NCI-H748 (cell line): ENCODE data around the gene PIGQ.
A peak's percentile ranks its signal among the peaks of the same experiment; 100 is the strongest.

Experiments
- DNase-seq: peaks from one replicate; lab custom pipeline; 2025; ENCODE audit not compliant: unreplicated experiment; lab: John Stamatoyannopoulos, UW

The PIGQ gene

DNA sequence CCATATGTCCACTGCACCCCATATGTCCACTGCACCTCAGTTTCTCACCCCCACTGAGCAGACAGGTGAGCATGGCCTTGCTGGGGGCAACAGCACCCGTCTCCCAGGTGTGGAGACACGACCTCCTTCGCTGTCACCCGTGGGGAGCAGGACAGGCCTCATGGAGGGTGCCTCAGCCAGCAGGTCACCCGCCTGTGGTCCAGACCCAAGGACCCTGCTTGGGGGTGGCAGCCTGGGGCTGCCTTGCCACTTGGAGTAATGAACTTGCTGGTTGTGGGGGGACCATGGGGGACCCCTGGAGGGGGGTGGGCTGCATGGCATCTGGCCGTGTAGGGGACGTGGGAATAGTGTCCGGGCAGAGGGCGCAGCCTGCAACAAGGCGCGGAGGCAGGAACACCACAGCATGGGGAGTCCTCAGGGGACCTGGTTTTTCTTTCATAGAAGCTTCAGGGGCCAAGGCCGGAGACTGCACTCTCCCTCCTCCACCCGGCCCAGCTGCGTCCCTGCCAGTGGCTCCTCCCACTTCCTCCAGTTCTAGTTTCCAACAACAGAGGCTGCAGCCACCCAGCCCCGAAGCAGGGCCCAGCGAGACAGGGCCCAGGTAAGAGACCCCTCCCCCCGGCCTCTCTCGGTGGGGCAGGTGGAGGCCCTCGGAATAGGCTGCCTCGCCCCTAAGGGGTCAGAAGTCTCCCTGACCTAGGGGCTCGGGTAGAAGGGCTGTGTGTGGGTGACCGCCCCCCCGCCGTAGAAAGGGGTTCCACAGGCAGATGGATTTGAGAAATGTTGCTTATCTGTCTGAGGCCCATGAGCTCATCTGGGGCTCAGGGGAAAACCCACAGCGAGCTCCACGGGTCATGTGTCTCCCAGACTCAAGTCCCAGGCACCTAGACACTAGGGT is 3.0 kb upstream of the PIGQ start, which contains the start of gene NHLRC4:
TSS of gene NHLRC4 (plus strand) at position 531 of the 898 bp plus-strand sequence. CDS start 1,043 bp downstream, outside the sequence.
- DNase-seq: peak; percentile 3

DNA sequence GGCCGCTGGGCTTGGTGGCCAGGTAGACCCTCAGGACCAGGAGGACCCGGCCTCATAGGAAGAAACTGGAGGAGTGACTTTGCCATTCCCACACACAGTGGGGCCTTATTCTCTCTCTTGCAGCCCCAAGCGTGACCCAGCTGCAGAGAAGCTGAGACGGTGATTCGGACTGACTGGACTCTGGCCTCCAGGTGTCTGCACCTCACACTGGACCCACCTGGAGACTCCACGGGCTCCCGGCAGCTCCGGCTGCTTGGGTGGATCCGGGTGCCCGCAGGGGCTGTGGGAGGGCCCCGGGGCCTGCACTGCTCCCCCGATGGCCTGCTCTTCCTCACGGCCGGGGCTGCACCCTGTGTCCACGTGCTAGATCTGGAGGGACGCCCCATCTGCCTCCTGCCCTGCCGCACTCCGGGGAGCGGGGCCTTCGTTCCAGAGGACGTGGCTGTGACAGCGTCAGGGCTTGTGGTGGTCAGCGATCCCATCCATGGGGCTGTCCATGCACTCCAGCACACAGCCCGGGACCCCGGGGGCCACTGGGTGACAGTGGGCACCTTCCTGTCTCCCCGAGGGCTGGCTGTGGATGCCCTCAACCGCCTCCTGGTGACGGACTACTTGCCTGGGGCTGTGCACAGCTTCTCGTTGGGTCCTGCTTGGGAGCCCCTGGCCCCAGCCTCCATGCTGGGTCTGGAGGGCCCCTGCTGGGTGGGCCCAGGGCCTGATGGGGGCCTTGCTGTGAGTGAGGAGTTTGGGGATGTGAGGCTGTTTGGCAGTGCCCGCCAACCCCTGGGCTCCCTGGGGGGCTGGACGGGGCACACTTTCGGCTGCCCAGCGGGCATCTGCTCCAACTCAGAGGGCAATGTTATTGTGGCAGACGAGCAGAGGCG is 2.2 kb upstream of the PIGQ start:
- no peak for DNase-seq

GRCh38 chr16:568401-569258 is 1.1 kb upstream of the PIGQ start:
- no peak for DNase-seq

DNA sequence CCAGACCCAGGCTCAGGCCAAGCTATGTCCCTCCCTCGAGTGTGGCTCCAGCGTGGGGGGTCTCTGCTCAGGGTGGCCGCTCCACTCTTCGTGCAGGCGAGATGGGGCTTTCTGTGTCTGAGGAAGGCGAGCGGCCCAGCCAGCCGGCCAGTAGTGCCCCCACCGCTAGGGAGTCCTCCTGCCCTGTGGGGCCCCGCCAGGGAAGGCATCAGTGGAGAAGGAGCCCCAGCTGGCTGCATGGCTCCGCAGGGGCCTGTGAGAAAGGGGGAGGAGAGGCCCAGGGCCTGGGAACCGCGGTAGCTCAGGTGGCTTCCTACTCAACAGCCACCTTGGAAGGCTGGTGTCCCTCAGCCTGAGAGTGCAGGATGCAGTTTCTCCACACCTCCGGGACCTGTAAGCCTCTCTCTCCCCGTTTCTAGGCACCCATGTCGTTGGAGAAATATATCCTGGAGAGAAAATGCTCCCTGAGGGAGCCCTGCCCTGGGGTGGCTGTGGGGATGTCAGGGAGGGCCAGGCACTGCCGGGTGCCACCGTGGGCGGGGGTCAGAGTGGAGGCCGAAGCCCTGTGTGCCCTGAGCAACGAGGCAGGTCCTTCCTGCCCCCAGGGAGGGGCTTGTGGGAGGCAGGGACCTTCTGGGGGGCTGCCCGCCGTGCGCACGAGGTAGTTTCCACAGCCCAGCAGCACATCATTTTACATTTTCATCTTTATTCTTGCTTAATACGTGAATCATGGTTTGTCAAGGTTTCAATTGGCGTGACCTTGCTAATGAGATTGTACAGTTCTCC is 3.3 kb downstream of the PIGQ start:
- no peak for DNase-seq

DNA sequence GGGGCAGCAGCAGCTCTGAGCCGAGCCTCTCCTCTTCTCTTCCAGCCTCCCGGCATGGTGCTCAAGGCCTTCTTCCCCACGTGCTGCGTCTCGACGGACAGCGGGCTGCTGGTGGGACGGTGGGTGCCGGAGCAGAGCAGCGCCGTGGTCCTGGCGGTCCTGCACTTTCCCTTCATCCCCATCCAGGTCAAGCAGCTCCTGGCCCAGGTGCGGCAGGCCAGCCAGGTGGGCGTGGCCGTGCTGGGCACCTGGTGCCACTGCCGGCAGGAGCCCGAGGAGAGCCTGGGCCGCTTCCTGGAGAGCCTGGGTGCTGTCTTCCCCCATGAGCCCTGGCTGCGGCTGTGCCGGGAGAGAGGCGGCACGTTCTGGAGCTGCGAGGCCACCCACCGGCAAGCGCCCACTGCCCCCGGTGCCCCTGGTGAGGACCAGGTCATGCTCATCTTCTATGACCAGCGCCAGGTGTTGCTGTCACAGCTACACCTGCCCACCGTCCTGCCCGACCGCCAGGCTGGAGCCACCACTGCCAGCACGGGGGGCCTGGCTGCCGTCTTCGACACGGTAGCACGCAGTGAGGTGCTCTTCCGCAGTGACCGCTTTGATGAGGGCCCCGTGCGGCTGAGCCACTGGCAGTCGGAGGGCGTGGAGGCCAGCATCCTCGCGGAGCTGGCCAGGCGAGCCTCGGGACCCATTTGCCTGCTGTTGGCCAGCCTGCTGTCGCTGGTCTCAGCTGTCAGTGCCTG is 4.4 kb downstream of the PIGQ start:
- DNase-seq: no peak

GRCh38 chr16:575354-576196 is 5.8 kb downstream of the PIGQ start:
- DNase-seq: no peak

- DNase-seq: no peak
Observed at GRCh38 chr16:576197-576822, 6.5 kb downstream of the PIGQ start.

GRCh38 chr16:576823-577201 is 7.0 kb downstream of the PIGQ start:
- no peak for DNase-seq

DNA sequence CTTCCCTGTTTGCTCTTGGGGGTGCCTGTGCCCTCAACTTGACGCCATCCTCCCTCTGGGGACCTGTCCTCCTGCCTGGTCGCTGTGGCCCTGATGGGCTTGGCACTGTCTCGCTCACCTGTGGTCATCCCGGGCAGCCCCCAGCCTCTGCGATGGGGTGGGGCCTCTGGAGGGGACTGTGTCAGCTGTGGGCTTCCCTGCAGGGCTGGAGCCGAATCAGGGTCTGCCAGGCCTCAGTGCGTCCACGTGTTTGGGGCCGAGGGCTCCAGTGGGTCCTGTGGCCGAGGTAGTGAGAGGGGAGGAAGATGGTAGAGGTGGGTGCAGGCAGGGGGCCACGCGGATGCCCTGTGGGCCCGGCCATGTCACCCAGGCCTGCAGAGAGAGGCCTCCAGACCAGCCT is 8.0 kb downstream of the PIGQ start:
- DNase-seq: no peak

- DNase-seq: no peak
Observed at GRCh38 chr16:578232-578869, 8.6 kb downstream of the PIGQ start.

- DNase-seq: peak; percentile 9
Observed at GRCh38 chr16:578870-579405, 9.2 kb downstream of the PIGQ start.

DNA sequence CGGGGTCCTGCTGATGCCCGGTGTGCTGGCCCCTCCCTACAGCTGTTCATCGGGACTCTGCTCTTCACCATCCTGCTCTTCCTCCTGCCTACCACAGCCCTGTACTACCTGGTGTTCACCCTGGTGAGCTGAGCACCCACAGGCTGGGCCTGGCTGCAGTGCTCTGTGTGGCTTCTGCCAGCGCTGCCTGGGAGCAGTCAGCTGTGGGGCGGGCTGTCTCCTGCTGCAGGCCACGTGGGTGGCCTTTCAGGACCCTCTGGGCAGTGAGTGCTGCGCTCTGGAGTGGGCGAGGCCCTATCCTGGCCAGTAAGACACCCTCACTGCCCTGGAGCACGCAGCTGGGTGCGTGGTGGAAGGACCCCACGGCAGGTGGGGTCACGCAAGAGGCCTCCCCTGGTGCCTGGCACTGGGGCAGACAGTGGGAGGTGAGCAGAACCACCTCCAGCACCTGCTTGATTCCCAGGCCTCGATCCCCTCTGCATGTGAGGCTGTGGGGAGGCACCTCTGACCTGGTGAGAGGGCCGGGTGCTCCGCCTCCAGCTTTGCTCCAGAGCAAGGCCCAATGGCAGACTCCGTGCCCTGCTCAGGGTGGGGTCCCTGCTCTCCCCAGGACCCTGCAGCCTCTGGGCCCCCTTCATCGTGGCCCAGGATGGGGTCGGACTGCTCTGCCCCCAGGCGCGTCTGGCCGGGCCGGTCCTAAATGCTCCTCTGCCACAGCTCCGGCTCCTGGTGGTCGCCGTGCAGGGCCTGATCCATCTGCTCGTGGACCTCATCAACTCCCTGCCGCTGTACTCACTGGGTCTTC is 10.6 kb downstream of the PIGQ start:
- DNase-seq: no peak

DNA sequence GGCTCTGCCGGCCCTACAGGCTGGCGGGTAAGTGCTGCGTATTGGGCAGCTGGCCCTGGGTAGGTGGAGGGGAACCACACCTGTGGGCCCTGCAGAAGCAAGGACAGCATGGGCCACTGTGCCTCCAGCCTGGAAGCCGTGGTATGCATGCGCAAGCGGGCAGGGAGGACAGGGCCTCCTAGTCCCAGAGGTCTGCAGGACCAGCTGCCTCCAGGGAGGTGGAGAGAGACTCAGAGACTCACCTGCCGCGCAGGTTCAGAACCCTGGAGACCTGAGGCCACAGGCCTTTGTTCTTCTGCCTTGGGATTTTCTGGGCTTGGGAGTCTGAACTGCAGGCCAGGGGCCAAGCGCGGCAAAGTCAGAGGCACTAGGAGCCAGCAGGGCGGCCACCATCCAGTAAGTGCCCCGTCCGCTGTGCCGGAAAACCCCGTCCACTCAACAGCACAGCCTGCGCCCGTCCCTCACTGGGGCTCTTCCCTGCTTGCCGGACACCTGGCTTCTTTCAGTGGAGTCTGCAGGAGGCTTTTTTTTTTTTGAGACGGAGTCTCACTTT is 11.3 kb downstream of the PIGQ start:
- no peak for DNase-seq

GRCh38 chr16:582218-582613 is 12.4 kb downstream of the PIGQ start:
- DNase-seq: no peak

- DNase-seq: no peak
Observed at GRCh38 chr16:582614-583331, 13.0 kb downstream of the PIGQ start.

- DNase-seq: peak; percentile 14
Observed at GRCh38 chr16:583470-583814, 13.7 kb downstream of the PIGQ start.
